ENCODE measurements around the gene RGPD8. TPM values are rescaled to one million over a fixed set of nuclear protein-coding genes. Genes with fewer than 3 reads are reported as not detected.

Gene RGPD8
- total and polyA plus RNA-seq, 8 donors: 0.99 to 15.4 (median 8.1) TPM

- Histone ChIP-seq H3K9me3 (no peaks in the 10 kb centered on the region), H3K27ac (no peak overlapping the region), H3K27me3 (no peaks in the 10 kb centered on the region), H3K4me3 (no peak overlapping the region), H3K36me3 (no peaks in the 10 kb centered on the region), H3K4me1 (peaks cover 0 to under 1% (median 0%) of the 10 kb centered on the region in 3 donors)
- 86 to 89% methylated on average over 30 of the region's 30 CpGs for WGBS, 2 donors
- no peak for FAIRE-seq
- no peak for ATAC-seq
- DNase-seq: no peak
- intact Hi-C loops (cut with DNase I): no loop called here
- TF ChIP-seq CTCF (IDR thresholded peaks at IDR 0.05): no peak
Measured at GRCh38 chr2:112345030-112346027, 88.1 kb downstream of the RGPD8 start.

GRCh38 chr2:112343827-112344585 lies 89.4 kb downstream of the RGPD8 start:
- WGBS, 2 donors: 87 to 88% methylated on average over 1 of the region's 1 CpG
- H3K27ac ChIP-seq: no peak overlapping the region
- FAIRE-seq (no peak), ATAC-seq (peak in 2 of 4 donors; percentile 26 to 50), DNase-seq (no peak)
- no peak for TF ChIP-seq CTCF (IDR thresholded peaks at IDR 0.05)
- H3K36me3 ChIP-seq: no peaks in the 10 kb centered on the region
- no peaks in the 10 kb centered on the region for H3K27me3 ChIP-seq
- no peaks in the 10 kb centered on the region for H3K9me3 ChIP-seq
- H3K4me1 ChIP-seq: peaks cover 0 to 11% (median 0%) of the 10 kb centered on the region in 3 donors
- H3K4me3 ChIP-seq: no peak overlapping the region
- intact Hi-C loops (cut with DNase I): no loop called here

GRCh38 chr2:112342067-112342550 lies 91.3 kb downstream of the RGPD8 start:
- TF ChIP-seq CTCF (IDR thresholded peaks at IDR 0.05): no peak
- no peak overlapping the region for H3K4me3 ChIP-seq
- no peaks in the 10 kb centered on the region for H3K27me3 ChIP-seq
- FAIRE-seq (no peak), ATAC-seq (no peak), DNase-seq (no peak)
- no peak overlapping the region for H3K27ac ChIP-seq
- H3K36me3 ChIP-seq: no peaks in the 10 kb centered on the region
- no peaks in the 10 kb centered on the region for H3K9me3 ChIP-seq
- intact Hi-C loops (cut with DNase I): no loop called here
- peaks cover 0 to 11% (median 0%) of the 10 kb centered on the region in 3 donors for H3K4me1 ChIP-seq
- WGBS, 2 donors: 61 to 67% methylated on average over 2 of the region's 2 CpGs

- no peak for ATAC-seq
- no peaks in the 10 kb centered on the region for H3K36me3 ChIP-seq
- no peaks in the 10 kb centered on the region for H3K27me3 ChIP-seq
- H3K9me3 ChIP-seq: no peaks in the 10 kb centered on the region
- 87 to 89% methylated on average over 9 of the region's 9 CpGs for WGBS, 2 donors
- no peak for FAIRE-seq
- H3K27ac ChIP-seq: no peak overlapping the region
- TF ChIP-seq CTCF (IDR thresholded peaks at IDR 0.05): no peak
- intact Hi-C loops (cut with DNase I): no loop called here
- H3K4me3 ChIP-seq: no peak overlapping the region
- peaks cover 0 to 11% (median 0%) of the 10 kb centered on the region in 3 donors for H3K4me1 ChIP-seq
- DNase-seq: no peak
Measured at GRCh38 chr2:112340475-112341267, 92.8 kb downstream of the RGPD8 start.
